HG03469 (cell line): ENCODE results near the gene THOC2.
"Not testable (repeated sequence)": the region's sequence is repeated elsewhere in the genome, so short reads cannot be mapped to it uniquely, and the experiment has no call there.

Experiments used
- ATAC-seq: cut with Tn5 transposase; IDR thresholded peaks from one replicate; pipeline ENCODE4 v1.9.1; 2021; ENCODE audit warnings: mild to moderate bottlenecking, moderate library complexity, moderate number of reproducible peaks; ENCODE audit not compliant: unreplicated experiment

The THOC2 gene

DNA sequence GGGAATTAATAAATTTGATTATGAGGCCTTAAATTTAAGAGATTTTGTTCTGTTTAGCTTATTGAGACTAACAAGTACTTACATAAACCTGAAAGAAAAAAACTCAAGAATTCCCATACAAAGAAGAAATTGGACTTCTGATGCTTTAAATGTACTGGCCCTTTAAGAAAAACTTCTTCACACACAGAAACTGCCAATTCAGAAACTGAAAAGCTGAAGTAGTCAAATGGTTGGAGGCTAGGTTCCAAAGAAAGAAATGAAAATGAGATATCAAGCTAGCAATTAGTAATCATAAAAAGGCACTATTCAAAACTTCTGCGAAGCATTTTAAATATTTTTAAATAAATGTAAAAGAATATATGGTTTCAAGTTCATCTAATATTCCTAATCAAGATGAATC lies 151.3 kb downstream of the THOC2 start:
- no peak for ATAC-seq

DNA sequence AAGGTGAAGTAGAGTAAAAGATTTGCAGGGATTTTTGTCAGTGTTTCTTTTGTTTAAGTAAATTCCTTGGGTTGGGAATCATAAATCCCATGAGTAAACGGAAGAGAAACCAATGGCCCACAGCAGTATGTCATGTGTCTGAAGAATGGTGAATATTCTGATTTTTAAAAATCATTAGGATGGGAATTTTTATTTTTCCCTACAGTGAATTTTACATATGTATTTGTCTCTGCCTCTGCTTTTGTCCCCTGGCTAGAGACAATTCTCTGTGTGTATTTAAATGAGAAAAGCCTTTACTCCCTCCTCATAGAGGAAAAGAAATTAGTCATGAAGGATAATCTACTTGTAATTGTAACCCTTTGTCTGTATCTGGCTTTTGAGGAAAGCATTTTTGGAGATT lies 152.1 kb downstream of the THOC2 start:
- ATAC-seq: no peak

DNA sequence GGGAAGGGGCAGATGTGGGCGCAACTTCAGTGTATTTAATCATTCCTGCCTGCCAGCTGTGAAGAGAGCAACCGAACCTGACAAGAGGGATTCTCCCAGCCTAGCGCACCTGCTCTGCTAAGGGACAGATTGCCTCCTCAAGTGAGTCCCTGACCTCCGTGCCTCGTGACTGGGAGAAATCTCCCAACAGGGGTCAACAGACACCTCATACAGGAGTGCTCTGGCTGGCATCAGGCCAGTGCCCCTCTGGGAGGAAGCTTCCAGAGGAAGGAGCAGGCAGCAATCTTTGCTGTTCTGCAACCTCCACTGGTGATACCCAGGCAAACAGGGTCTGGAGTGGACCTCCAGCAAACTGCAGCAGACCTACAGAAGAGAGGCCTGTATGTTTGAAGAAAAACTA lies 158.8 kb downstream of the THOC2 start:
- ATAC-seq: not testable (repeated sequence)

DNA sequence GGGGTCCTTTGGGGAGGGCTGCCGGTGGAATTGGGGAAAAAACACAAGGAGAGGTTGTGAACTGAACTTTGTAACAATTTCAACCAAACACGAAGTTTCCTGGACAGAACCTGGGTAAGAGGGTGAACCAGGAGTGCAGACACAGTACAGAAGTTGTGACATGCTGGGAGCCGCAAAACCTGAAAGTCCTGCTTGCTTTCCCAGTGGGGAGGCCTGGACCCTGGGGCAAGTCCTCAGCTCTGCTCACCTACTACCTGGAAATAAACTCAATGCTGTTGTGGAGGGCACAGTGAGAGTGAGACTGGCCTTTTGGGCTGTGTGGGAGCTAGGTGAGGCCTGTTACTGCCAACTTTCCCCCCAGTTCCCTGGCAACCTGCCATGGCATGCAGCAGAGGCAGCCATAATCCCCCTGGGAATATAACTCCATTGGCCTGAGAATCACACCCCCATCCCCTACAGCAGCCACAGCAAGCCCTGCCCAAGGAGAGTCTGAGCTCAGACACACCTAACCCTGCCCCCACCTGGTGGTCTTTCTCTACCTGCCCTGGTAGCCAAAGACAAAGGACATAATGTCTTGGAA lies 162.8 kb downstream of the THOC2 start:
- ATAC-seq: no peak

DNA sequence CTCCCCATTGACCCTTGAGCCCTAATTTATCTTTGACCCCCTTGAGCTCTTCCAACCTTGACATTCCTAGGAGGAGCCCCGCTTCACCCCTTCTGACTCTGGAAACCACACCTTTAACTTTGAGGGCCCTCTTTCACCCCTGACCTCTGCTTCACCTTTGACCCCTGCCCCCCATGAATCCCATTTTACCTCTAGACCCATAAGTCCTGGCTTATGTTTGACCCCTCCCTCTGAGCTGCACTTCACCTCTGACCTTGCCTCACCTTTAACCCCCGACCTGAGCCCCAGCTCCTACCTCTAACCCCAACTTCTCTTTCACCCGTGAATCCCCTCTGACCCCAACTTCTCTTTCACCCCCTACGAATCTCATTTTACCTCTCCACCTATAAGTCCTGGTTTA lies 169.7 kb downstream of the THOC2 start:
- no peak for ATAC-seq

DNA sequence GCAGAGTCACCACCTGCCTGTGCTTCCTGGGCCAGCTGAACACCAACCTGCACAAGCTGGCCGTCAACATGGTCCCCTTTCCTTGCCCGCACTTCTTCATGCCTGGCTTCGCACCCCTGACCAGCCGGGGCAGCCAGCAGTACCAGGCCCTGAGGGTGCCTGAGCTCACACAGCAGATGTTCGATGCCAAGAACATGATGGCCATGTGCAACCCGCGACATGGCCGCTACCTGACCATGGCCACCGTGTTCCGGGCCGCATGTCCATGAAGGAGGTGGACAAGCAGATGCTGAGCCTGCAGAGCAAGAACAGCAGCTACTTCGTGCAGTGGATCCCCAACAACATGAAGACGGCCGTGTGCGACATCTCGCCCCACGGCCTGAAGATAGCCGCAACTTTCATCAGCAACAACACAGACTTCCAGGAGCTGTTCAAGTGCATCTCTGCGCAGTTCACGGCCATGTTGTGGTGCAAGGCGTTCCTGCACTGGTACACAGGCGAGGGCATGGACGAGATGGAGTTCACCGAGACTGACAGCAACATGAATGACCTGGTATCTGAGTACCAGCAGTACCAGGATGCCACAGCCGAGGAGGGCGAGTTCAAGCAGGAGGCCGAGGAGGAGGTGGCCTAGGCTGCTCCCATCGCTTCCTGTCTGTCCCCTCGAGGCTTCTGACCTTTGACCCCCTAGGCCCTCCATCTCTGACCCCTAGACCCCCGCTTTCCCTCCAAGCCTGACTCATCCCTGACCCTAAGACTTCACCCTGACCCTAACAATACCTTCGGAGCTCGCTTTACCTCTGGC lies 170.3 kb downstream of the THOC2 start:
- ATAC-seq: no peak

DNA sequence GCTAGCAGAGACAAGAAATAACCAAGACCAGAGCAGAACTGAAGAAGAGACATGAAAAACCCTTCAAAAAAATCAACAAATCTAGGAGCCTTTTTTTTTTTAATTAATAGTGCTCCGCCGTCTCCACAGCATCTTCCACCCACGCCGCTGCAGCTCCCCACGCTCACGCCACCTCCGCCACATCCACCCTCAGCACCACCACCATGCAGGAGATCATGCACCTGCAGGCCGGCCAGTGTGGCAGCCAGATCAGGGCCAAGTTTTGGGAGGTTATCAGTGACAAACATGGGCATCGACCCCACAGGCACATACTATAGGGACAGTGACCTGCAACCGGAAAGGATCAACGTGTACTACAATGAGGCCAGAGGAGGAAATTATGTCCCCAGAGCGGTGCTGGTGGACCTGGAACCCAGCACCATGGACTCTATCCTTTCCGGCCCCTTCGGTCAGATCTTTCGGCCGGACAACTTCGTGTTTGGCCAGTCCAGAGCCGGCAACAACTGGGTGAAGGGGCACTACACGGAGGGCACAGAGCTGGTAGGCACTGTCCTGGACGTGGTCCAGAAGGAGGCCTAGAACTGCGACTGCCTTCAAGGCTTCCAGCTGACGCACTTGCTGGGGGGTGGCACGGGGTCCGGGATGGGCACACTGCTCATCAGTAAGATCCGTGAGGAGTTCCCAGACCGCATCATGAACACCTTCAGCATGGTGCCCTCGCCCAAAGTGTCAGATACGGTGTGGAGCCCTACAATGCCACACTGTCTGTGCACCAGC lies 171.2 kb downstream of the THOC2 start:
- ATAC-seq: no peak

DNA sequence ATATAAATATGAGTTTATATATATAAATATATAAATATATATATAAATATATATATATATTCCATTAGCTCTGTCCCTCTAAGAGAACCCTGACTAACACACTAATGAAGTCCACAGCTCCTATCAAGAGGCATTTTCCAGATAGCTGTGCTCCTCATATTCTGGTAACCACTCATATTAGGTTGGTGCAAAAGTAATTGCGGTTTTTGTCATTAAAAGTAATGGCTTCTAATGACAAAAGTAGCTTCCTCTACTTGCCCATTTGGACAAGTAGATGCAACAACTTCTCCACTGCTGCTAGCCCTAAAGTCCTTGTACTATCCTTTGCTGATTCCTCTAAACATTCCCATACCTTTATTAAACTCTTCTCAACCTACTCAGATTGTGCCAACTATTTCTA lies 182.0 kb downstream of the THOC2 start:
- ATAC-seq: no peak
